Adrenal gland (tissue), 5 donors: ENCODE results near the gene ADAM10.

Source experiments
- POLR2A ChIP-seq, 2 donors: fragments of 450-650 bp; IDR thresholded peaks; one replicate each; pipeline ENCODE4 v1.6.1; 2017; ENCODE audit warnings: antibody characterized with exemption in 2 of 2, mild to moderate bottlenecking in 2 of 2, moderate library complexity in 1 of 2
- TF ChIP-seq, protein P1 (sequence below), 6 experiments: fragments of 450-650 bp in 4 of 6; fragments of 200-600 bp in 2 of 6; sonication (generic) in 1 of 6; IDR thresholded peaks; 1 replicate in 5 of 6; 2 replicates in 1 of 6; pipeline versions ENCODE4 v1.5.1 to v1.8.0; 2016 to 2021; ENCODE audit warnings: antibody characterized with exemption in 6 of 6, mild to moderate bottlenecking in 2 of 6, moderate library complexity in 1 of 6
- donor health status: DM: no; HTN: no; CAD: no.

DNA sequence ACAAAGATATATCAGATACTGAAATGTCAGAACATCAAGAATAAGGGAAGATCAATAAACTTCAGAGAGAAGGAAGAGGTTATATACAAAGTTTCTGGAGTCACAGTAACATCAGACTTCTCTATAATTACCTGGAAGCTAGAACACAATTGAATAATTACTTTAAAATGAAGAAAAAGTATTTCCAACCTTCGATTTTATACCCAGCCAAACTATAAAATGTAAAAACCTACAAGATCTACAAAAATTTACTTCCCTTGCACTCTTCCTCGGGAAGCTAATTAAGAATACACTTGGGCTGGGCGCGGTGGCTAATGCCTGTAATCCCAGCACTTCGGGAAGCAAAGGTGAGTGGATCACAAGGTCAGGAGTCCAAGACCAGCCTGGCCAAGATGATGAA is 15.0 kb upstream of the ADAM10 start:
- TF ChIP-seq, protein P1, sequence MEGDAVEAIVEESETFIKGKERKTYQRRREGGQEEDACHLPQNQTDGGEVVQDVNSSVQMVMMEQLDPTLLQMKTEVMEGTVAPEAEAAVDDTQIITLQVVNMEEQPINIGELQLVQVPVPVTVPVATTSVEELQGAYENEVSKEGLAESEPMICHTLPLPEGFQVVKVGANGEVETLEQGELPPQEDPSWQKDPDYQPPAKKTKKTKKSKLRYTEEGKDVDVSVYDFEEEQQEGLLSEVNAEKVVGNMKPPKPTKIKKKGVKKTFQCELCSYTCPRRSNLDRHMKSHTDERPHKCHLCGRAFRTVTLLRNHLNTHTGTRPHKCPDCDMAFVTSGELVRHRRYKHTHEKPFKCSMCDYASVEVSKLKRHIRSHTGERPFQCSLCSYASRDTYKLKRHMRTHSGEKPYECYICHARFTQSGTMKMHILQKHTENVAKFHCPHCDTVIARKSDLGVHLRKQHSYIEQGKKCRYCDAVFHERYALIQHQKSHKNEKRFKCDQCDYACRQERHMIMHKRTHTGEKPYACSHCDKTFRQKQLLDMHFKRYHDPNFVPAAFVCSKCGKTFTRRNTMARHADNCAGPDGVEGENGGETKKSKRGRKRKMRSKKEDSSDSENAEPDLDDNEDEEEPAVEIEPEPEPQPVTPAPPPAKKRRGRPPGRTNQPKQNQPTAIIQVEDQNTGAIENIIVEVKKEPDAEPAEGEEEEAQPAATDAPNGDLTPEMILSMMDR (IDR thresholded peaks at IDR 0.05): no peak
- no peak for TF ChIP-seq POLR2A (IDR thresholded peaks at IDR 0.05)
